ENCODE results near the gene NXPE1.

GRCh38 chr11:114571712-114572111, 12.0 kb upstream of the NXPE1 start:
- TF ChIP-seq GTF2F1 (IDR thresholded peaks at IDR 0.05; ENCODE audit: low read depth, low read length) (no peak), ZNF445 (CRISPR knock-in tag; IDR thresholded peaks at IDR 0.05; ENCODE audit: low read depth) (no peak), ATF1 (CRISPR knock-in tag; IDR thresholded peaks at IDR 0.05) (no peak), ATF1 (tag; IDR thresholded peaks at IDR 0.05) (no peak), CTCF (IDR thresholded peaks at IDR 0.05 in 2 of 3, conservative IDR thresholded peaks at IDR 0.05 in 1 of 3; ENCODE audit: insufficient read depth in 2 of 3, low read depth in 1 of 3, low read length in 3 of 3) (no peak), CREB1 (IDR thresholded peaks at IDR 0.05) (no peak), CREB1 (CRISPR knock-in tag; IDR thresholded peaks at IDR 0.05) (no peak), DPF2 (IDR thresholded peaks at IDR 0.05) (no peak), MCM7 (IDR thresholded peaks at IDR 0.05) (no peak), MAZ (CRISPR knock-in tag; conservative IDR thresholded peaks at IDR 0.05 in 1 of 2, IDR thresholded peaks at IDR 0.05 in 1 of 2) (no peak), CREB3 (tag; conservative IDR thresholded peaks at IDR 0.05; ENCODE audit: low read depth) (no peak)

Data from K562 (cell line).